ENCODE data around the gene PWWP2B. TPM values are rescaled to one million over a fixed set of nuclear protein-coding genes. Genes with fewer than 3 reads are reported as not detected.
A peak's percentile ranks its signal among the peaks of the same experiment; 100 is the strongest.

The PWWP2B gene
- total RNA-seq, 1 experiment from 2014 or later = 12.2 TPM

- H3K27ac Mint-ChIP-seq = no peak overlapping the region
- peaks cover 6% of the 10 kb centered on the region; the same call in 1 of the 2 replicates for H3K36me3 Mint-ChIP-seq
- H3K4me3 Mint-ChIP-seq = no peak overlapping the region
- no peak for TF ChIP-seq E2F4 (CRISPR knock-in tag; IDR thresholded peaks at IDR 0.05; ENCODE audit: borderline replicate concordance, low read depth)
- TF ChIP-seq E2F1 (CRISPR knock-in tag; IDR thresholded peaks at IDR 0.05) = no peak
- TF ChIP-seq ZNF232 (CRISPR knock-in tag; IDR thresholded peaks at IDR 0.05) = no peak
- TF ChIP-seq IRF2 (CRISPR knock-in tag; IDR thresholded peaks at IDR 0.05; ENCODE audit: borderline replicate concordance, low read depth) = no peak
- TF ChIP-seq EMX1 (CRISPR knock-in tag; IDR thresholded peaks at IDR 0.05) = no peak
- TF ChIP-seq ZNF138 (CRISPR knock-in tag; conservative IDR thresholded peaks at IDR 0.05) = no peak
- TF ChIP-seq TEAD1 (CRISPR knock-in tag; IDR thresholded peaks at IDR 0.05) = no peak
- no peak for TF ChIP-seq OVOL2 (CRISPR knock-in tag; IDR thresholded peaks at IDR 0.05; ENCODE audit: borderline replicate concordance)
- no peak for TF ChIP-seq NFE2L1 (CRISPR knock-in tag; IDR thresholded peaks at IDR 0.05)
- TF ChIP-seq CBFB (CRISPR knock-in tag; IDR thresholded peaks at IDR 0.05; ENCODE audit: low read depth) = no peak
- no peak for TF ChIP-seq NR3C1 (CRISPR knock-in tag; conservative IDR thresholded peaks at IDR 0.05; ENCODE audit: low read depth)
- TF ChIP-seq MAX (CRISPR knock-in tag; IDR thresholded peaks at IDR 0.05) = no peak
- TF ChIP-seq ZNF317 (CRISPR knock-in tag; IDR thresholded peaks at IDR 0.05; ENCODE audit: borderline replicate concordance, low read depth) = no peak
- TF ChIP-seq, protein P1, sequence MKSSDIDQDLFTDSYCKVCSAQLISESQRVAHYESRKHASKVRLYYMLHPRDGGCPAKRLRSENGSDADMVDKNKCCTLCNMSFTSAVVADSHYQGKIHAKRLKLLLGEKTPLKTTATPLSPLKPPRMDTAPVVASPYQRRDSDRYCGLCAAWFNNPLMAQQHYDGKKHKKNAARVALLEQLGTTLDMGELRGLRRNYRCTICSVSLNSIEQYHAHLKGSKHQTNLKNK (CRISPR knock-in tag; IDR thresholded peaks at IDR 0.05) = no peak
- TF ChIP-seq, protein P2, sequence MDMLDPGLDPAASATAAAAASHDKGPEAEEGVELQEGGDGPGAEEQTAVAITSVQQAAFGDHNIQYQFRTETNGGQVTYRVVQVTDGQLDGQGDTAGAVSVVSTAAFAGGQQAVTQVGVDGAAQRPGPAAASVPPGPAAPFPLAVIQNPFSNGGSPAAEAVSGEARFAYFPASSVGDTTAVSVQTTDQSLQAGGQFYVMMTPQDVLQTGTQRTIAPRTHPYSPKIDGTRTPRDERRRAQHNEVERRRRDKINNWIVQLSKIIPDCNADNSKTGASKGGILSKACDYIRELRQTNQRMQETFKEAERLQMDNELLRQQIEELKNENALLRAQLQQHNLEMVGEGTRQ (CRISPR knock-in tag; IDR thresholded peaks at IDR 0.05) = no peak
- no peak for TF ChIP-seq TP53 (CRISPR knock-in tag; IDR thresholded peaks at IDR 0.05)
- TF ChIP-seq, protein P3, sequence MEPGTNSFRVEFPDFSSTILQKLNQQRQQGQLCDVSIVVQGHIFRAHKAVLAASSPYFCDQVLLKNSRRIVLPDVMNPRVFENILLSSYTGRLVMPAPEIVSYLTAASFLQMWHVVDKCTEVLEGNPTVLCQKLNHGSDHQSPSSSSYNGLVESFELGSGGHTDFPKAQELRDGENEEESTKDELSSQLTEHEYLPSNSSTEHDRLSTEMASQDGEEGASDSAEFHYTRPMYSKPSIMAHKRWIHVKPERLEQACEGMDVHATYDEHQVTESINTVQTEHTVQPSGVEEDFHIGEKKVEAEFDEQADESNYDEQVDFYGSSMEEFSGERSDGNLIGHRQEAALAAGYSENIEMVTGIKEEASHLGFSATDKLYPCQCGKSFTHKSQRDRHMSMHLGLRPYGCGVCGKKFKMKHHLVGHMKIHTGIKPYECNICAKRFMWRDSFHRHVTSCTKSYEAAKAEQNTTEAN (CRISPR knock-in tag; IDR thresholded peaks at IDR 0.05) = no peak
- H3K4me1 Mint-ChIP-seq = peaks cover 32% of the 10 kb centered on the region
- H3K27me3 Mint-ChIP-seq (ENCODE audit: low read depth) = peaks cover 4% of the 10 kb centered on the region; the same call in 1 of the 2 replicates
- ChIA-PET CTCF (interaction anchor here (0.7 kb wide), 1 partner anchor 158 kb away, joined by 4 read pairs; no protein-coding TSS in a partner anchor), POLR2A (no interaction called here)
- H3K9me3 Mint-ChIP-seq = no peaks in the 10 kb centered on the region
- no peak for DNase-seq (ENCODE audit: low spot score)
- no peak for ATAC-seq
These were observed 5.8 kb downstream of the PWWP2B start for GRCh38 chr10:132402781-132403241.

DNA sequence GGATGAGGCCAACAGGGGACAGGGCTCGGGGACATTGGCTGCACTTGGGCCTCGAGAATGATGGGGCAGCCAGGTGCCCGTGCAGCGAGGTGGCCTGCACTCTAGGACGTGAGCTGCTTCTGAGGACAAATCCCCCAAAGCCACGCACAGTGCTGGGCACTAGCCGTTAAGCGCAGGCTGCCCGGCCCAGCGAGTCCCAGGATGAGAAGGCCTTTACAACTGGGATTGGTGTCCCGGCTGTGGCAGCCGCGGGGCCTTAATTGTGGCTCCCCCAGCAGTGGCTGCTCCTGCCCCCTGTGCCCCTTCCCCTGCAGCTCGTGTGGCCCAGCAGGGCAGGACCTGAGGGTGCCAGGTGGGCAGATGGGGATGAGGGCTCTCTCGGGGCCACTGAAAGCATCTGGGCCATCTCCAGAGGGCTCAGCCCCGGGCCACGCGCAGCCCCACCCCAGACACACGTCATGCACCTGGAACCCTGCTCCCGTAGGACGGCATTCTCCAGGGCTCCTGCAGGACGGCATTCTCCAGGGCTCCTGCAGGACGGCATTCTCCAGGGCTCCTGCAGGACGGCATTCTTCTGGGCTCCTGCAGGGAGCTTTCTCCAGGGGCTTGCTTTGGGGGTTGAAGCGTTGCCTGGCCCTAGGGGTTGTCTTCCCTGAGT, 6.6 kb downstream of the PWWP2B start:
- TF ChIP-seq MXD4 (CRISPR knock-in tag; IDR thresholded peaks at IDR 0.05; ENCODE audit: borderline replicate concordance) (no peak), FOXK1 (CRISPR knock-in tag; IDR thresholded peaks at IDR 0.05) (no peak), SMAD3 (CRISPR knock-in tag; IDR thresholded peaks at IDR 0.05; ENCODE audit: borderline replicate concordance) (no peak), ZNF671 (CRISPR knock-in tag; IDR thresholded peaks at IDR 0.05) (no peak), ELF4 (CRISPR knock-in tag; IDR thresholded peaks at IDR 0.05; ENCODE audit: low read depth) (no peak), E2F1 (CRISPR knock-in tag; IDR thresholded peaks at IDR 0.05) (no peak)
- no peaks in the 10 kb centered on the region for H3K27me3 Mint-ChIP-seq (ENCODE audit: low read depth)
- DNase-seq (ENCODE audit: low spot score) = no peak
- peaks cover 34% of the 10 kb centered on the region for H3K4me1 Mint-ChIP-seq
- no peaks in the 10 kb centered on the region for H3K9me3 Mint-ChIP-seq
- peaks cover 6% of the 10 kb centered on the region; the same call in 1 of the 2 replicates for H3K36me3 Mint-ChIP-seq
- POLR2A ChIA-PET = no interaction called here
- ATAC-seq = no peak
- CTCF ChIA-PET = interaction anchor here (0.6 to 4.2 kb wide), 4 partner anchors 16 to 157 kb away, joined by 3 to 63 read pairs (median 4); no protein-coding TSS in a partner anchor
- H3K4me3 Mint-ChIP-seq = no peak overlapping the region
- peak overlapping the region; percentile 96 for H3K27ac Mint-ChIP-seq

Data from WTC11 (cell line).